DMS153 treated with DMSO at 0.1 percent for 48 hours (cell line): ENCODE measurements around the gene LLGL1.

ENCODE experiments used
- DNase-seq: peaks from one replicate; lab custom pipeline; 2025; ENCODE audit not compliant: unreplicated experiment; lab: John Stamatoyannopoulos, UW

The LLGL1 gene

DNA sequence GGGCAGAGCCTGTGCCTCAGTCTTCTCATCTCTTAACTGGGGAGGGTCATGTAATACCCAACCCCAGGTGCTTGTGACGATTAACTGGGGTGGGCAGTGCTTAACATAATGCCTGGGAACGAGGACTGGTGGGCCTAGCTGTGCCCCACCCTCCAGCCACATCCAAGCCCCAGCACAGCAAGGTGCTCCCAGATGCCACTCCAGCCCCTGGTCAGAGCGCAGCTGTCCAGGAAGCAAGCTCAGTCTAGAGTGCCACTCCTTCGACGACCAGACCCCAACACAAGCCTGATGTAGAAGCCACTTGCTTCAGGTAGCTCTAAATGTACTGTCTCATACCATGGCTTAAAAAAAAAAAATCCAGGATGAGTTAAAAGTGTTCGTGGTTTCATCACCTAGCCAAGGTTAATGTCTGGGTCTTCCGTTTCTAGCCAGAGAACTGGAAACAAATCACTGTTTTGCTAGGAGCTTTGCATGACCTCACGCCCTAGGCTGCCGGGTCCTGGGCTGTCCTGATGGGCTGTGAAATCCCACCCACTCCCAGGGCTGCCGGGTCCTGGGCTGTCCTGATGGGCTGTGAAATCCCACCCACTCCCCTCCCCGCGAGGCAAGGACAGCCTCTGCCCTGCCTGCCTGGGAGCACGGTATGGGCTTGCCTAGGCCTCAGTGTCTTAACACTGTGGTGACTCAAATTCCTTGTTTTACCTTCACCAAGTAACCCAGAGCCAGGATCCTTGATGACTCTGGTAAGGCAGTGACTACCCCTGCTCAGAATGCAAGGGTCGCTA lies 42.7 kb downstream of the LLGL1 start:
- no peak for DNase-seq

GRCh38 chr17:18270046-18270931 lies 44.9 kb downstream of the LLGL1 start:
- DNase-seq: no peak

DNA sequence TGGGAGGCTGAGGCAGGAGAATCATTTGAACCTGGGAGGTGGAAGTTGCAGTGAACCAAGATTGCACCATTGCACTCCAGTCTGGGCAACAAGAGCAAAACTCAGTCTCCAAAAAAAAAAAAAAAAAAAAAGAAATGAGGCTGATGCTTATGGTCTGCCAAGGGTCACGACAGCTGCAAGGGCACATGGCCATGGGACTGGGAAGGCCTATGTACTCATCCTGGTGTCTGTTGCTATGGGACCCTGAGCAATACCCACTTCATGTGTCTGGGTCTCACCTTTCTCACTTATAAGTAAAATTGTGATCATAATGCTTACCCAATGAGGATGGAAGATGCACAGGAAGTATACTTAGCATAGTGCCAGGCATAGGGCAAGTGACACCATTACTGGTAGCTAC lies 51.6 kb downstream of the LLGL1 start:
- DNase-seq: no peak

- no peak for DNase-seq
Observed at GRCh38 chr17:18278867-18279266, 53.4 kb downstream of the LLGL1 start.

DNA sequence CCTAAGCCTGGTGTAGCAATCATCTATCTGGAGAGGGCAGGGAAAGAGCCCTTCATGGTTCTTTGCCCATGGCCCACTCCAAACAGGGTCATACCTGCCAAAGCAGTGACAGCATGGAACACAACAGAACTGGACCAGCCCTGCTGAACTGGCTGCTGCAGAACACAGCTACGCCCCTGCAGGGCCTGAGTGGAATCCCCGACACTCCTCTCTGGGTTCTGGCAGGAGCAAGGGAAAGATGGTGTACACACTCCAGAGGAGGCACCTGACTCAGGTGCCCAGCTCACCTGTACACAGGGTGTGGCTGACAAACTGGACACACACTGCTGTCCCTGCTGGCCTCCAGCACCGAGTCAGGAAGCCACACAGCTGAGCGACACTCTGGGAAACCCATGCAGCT lies 54.8 kb downstream of the LLGL1 start:
- no peak for DNase-seq

DNA sequence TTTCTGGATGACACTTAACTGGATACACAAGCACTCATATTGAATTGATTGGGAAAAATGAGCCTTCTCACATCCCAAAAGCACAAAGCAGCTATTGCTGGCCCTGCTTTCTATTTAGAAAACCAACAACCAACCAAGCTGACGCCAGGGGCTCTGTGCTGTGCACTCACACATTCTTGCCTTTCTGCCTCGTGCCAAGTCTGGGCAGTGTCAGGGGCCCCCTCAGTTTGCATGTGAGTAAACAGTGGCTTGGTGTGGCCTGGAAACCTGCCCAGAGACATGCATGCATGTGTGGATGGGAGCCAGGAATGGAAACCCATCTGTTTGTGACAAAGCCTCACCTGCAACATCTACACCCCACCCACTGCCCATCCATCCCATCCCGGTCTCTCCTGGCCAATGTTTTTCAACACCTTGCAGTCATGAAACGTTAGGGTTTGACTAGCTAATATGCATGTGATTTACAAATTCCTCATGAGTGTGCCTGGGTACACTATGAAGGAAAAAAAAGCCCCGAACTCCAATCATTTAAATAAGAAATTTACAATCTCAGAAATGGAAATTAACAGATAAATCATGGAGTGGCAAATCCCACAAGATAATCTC lies 55.4 kb downstream of the LLGL1 start:
- no peak for DNase-seq

DNA sequence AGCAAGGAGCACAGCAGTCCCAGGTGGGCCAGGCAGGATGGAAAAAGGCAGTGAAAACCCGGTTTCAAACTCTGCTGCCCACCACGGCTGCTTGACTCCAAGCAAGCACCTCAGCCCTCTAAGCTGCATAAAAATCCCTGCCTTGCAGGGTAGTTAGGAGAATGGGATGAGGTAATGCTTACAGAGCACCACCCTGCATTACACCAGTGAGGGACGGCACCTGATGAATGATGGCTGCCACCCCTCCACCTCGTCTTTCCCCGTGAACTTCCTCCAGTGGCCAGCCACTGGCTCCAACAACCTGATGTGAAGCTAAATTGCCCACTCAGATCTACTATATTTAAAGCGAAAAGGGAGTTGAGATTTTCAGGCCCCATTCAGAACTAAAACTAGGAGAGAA lies 56.4 kb downstream of the LLGL1 start:
- no peak for DNase-seq

GRCh38 chr17:18285296-18285695 lies 59.9 kb downstream of the LLGL1 start:
- DNase-seq: no peak

DNA sequence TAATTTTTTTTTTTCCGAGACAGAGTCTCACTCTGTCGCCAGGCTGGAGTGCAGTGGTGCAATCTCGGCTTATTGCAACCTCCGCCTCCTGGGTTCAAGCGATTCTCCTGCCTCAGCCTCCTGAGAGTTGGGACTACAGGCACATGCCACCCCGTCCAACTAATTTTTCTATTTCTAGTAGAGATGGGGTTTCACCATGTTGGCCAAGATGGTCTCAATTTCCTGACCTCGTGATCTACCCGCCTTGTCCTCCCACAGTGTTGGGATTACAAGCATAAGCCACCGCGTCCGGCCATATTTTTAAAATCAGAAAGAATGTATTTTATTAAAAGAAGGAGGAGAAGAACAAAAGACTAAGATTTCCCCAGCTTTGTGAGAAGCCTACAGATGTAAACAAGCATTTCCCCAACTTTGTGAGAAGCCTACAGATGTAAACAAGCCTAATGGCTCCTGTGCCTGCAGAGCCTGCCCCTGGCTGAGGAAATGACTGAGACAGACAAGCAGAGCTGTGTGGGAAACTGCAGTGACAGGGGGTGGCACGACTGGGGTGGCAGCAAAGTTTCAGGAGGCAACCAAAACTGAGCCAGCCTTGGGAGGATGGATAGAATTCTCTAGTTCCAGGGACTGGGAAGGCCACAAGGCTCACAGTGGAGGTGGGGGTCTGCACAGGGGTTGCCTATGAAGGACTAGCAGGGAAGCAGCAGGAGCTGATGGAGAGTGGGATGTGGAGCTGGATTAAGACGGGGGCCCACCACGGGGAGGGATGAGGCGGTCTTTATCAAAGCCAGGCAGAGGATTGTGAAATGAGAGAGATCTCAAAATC lies 66.5 kb downstream of the LLGL1 start:
- DNase-seq: no peak
